Measurements from ENCODE around the gene ST3GAL4.
"Not testable (repeated sequence)": the region's sequence is repeated elsewhere in the genome, so short reads cannot be mapped to it uniquely, and the experiment has no call there.

- not testable (repeated sequence) for TF ChIP-seq CTCF (IDR thresholded peaks at IDR 0.05); MAX (CRISPR knock-in tag; IDR thresholded peaks at IDR 0.05); ZNF671 (CRISPR knock-in tag; IDR thresholded peaks at IDR 0.05); NR1H2 (CRISPR knock-in tag; IDR thresholded peaks at IDR 0.05); TCF7 (CRISPR knock-in tag; IDR thresholded peaks at IDR 0.05; ENCODE audit: low read depth); JUN (CRISPR knock-in tag; IDR thresholded peaks at IDR 0.05); ESRRA (CRISPR knock-in tag; IDR thresholded peaks at IDR 0.05; ENCODE audit: borderline replicate concordance)
- TF ChIP-seq, protein P1, sequence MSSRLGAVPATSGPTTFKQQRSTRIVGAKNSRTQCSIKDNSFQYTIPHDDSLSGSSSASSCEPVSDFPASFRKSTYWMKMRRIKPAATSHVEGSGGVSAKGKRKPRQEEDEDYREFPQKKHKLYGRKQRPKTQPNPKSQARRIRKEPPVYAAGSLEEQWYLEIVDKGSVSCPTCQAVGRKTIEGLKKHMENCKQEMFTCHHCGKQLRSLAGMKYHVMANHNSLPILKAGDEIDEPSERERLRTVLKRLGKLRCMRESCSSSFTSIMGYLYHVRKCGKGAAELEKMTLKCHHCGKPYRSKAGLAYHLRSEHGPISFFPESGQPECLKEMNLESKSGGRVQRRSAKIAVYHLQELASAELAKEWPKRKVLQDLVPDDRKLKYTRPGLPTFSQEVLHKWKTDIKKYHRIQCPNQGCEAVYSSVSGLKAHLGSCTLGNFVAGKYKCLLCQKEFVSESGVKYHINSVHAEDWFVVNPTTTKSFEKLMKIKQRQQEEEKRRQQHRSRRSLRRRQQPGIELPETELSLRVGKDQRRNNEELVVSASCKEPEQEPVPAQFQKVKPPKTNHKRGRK (CRISPR knock-in tag; IDR thresholded peaks at IDR 0.05; ENCODE audit: borderline replicate concordance) = not testable (repeated sequence)
Observed at GRCh38 chr11:126346946-126347345, 8.5 kb upstream of the ST3GAL4 start.
